ENCODE measurements around the gene SRD5A3.
A peak's percentile ranks its signal among the peaks of the same experiment; 100 is the strongest.

The SRD5A3 gene

DNA sequence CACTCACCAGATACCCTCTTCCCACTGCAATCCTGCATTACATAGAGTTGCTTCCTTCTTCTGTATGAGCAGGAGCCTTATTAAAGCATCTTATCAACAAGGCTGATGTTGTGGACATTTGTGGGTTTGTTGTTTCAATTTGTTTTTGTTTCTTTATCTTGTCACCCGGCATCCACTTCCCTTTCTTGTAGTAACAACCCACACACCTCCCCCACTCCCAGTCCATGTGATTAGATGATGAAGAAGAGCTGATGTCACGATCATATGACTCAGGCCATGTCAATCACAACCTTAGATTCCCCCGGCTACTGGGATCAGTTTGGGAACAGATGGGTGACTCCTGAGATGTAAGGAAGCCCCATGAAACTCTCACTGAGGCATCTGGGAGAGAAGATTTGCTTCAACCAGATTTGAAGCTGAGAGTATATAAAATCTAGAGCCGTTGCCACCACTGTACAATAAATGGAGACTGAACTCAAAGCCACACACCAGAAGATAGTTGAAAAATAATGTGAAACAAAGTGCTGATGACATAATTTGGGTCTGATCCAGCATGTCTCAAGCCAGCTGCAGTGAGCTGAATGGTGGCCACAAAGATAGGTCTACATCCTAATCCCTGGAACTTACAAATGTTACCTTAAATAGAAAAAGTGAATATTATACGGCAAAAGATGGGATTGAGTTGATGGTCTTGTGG, 34.1 kb upstream of the SRD5A3 start:
- H3K4me1 Mint-ChIP-seq = peaks cover 23% of the 10 kb centered on the region
- H3K27ac Mint-ChIP-seq = no peak overlapping the region
- DNase-seq = no peak
- H3K27me3 Mint-ChIP-seq (ENCODE audit: low read depth, poor library complexity) = no peaks in the 10 kb centered on the region
- H3K9me3 Mint-ChIP-seq = peaks cover 17% of the 10 kb centered on the region
- TF ChIP-seq, protein P1, sequence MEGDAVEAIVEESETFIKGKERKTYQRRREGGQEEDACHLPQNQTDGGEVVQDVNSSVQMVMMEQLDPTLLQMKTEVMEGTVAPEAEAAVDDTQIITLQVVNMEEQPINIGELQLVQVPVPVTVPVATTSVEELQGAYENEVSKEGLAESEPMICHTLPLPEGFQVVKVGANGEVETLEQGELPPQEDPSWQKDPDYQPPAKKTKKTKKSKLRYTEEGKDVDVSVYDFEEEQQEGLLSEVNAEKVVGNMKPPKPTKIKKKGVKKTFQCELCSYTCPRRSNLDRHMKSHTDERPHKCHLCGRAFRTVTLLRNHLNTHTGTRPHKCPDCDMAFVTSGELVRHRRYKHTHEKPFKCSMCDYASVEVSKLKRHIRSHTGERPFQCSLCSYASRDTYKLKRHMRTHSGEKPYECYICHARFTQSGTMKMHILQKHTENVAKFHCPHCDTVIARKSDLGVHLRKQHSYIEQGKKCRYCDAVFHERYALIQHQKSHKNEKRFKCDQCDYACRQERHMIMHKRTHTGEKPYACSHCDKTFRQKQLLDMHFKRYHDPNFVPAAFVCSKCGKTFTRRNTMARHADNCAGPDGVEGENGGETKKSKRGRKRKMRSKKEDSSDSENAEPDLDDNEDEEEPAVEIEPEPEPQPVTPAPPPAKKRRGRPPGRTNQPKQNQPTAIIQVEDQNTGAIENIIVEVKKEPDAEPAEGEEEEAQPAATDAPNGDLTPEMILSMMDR (IDR thresholded peaks at IDR 0.05) = no peak
- H3K4me3 Mint-ChIP-seq = no peak overlapping the region
- no peaks in the 10 kb centered on the region for H3K36me3 Mint-ChIP-seq (ENCODE audit: low read depth)

DNA sequence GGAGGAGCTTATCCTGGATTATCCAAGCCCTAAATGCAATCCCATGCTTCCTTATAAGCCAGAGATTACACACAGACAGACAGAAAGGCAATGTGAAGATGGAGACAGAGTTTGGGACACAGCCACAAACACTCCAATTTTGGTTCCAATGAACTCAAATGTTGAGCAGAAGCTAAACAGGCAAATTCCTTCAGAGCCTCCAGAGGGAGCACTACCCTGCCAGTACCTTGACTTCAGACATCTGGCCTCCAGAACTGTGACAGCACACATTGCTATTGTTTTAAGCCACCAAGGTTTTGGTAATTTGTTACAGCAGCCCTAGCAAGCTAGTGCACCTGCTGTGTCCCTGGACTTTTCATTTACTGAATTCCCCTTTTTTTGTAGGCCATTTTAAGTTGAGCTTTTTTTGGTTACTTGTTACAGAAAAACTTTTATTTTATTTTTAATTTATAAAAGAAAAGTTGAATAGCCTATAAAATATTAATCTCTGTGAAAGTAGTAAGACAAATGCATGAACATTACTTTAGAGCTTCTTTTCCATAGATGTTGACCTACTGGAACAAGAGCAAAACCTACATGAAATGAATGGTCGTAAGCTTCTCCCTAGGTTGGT, 33.4 kb upstream of the SRD5A3 start:
- TF ChIP-seq, protein P1 (IDR thresholded peaks at IDR 0.05) = peak; percentile 11
- Mint-ChIP-seq H3K4me3 (no peak overlapping the region), H3K36me3 (ENCODE audit: low read depth) (no peaks in the 10 kb centered on the region), H3K9me3 (peaks cover 17% of the 10 kb centered on the region), H3K27ac (no peak overlapping the region), H3K27me3 (ENCODE audit: low read depth, poor library complexity) (no peaks in the 10 kb centered on the region), H3K4me1 (peaks cover 23% of the 10 kb centered on the region)
- peak; percentile 5 for DNase-seq

DNA sequence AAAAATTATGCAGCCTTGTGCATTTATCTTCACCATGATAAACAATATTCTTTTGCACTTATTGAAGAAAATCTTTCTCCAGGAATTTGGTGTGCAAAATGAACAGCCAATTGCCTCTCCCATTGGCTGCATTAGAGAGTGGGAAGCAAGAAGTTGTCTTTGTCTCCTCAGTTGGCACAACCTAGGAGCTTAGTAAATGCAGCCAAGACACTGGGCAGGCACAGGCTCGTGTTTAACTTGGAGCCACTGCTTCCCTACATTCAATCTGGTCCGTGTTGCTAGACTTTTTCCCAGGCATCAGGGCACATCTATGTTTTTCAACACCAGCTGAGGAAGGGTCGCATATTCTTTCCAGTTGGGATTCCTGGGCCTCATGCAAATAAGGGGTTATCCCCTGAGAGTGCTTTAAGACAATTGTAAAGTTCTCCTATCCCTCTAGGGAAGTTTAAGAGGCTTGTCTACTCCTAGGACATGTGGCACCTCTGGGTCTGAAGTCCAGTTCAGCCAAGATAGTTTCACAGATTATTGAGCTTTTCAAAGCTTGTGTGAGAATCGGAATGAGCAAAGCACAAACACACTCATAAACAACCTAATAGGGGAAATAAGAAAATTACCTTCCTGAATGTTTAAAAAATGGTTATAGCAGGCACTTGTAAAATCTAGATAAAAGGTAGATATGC, 31.8 kb upstream of the SRD5A3 start:
- H3K27me3 Mint-ChIP-seq (ENCODE audit: low read depth, poor library complexity) = peaks cover 2% of the 10 kb centered on the region
- no peak overlapping the region for H3K4me3 Mint-ChIP-seq
- peaks cover 17% of the 10 kb centered on the region for H3K9me3 Mint-ChIP-seq
- no peak for DNase-seq
- no peaks in the 10 kb centered on the region for H3K36me3 Mint-ChIP-seq (ENCODE audit: low read depth)
- no peak overlapping the region for H3K27ac Mint-ChIP-seq
- H3K4me1 Mint-ChIP-seq = peaks cover 23% of the 10 kb centered on the region
- TF ChIP-seq, protein P1 (IDR thresholded peaks at IDR 0.05) = no peak

DNA sequence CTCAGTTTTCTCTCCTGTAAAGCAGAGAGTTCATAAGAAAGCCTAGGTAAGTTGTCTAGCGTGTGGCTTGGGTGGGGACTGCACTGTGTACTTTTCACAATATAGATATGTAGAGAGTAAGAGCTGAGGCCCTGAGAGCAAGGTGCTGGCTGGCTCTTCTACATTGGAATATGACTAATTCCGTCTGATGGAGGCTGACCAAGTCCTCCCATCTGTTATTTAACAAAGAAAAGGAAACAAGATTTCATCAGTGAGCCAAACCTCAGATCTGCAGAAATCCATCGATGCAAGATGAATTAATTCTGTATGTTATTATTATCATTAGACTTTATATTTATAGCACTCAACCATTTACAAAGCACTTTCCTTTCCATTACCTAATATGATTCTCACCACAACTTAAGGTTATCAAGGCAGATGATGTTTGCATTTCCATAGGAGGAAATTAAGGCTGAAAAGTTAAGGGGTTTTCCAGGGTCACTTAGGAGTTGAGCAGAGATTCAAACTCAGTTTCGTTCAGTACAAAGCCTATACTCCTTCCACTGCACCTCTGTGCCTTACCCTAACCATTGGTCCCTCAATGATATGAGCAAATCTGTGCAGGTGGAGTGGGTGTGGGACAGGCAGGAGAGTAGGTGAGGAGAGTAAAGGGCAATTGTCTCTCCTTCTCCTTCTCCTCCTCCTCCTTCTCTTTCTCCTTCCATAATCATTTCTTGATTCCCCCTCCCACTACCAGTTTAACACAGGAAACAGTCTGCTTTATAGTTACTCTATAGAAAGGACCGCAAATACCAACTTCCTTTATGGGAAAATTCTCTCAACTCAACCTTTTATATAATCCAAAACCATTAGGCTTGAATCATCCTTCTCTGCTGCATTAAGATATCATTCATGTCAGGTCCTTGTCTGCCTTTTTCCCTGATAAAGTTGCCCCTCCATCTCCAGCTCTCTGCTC, 27.6 kb upstream of the SRD5A3 start:
- H3K27me3 Mint-ChIP-seq (ENCODE audit: low read depth, poor library complexity) = peaks cover 3% of the 10 kb centered on the region
- H3K4me1 Mint-ChIP-seq = peaks cover 4% of the 10 kb centered on the region
- H3K9me3 Mint-ChIP-seq = peaks cover 4% of the 10 kb centered on the region
- no peaks in the 10 kb centered on the region for H3K36me3 Mint-ChIP-seq (ENCODE audit: low read depth)
- no peak for DNase-seq
- H3K27ac Mint-ChIP-seq = no peak overlapping the region
- H3K4me3 Mint-ChIP-seq = no peak overlapping the region
- TF ChIP-seq, protein P1 (IDR thresholded peaks at IDR 0.05) = no peak

DNA sequence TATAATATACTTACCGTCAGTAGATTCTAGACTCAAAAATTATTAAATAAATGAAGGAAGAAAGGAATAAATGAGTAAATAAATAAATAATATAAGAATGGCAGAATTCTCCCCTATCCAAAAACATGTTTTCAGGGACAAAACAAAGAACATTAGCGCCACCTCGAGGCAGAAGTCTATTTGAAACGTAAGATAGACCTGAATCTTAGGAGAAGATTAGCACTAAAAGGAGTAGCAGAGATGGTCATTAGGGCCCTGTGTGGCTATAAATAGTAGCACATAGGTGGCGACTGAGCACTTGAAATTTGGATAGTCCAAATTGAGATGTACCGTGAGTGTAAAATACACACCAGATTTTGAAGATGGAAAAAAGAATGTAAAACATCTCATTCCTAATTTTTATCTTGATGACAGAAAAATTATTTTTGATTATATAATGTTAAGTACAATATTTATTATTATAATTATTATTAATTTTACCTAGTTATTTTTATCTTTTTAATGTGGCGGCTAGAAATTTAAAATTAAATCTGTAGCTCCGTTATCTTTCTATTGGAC, 24.3 kb upstream of the SRD5A3 start:
- TF ChIP-seq, protein P1 (IDR thresholded peaks at IDR 0.05) = peak; percentile 78
- DNase-seq = peak; percentile 82
- H3K9me3 Mint-ChIP-seq = peaks cover under 1% of the 10 kb centered on the region
- peaks cover 4% of the 10 kb centered on the region for H3K4me1 Mint-ChIP-seq
- H3K4me3 Mint-ChIP-seq = no peak overlapping the region
- H3K27me3 Mint-ChIP-seq (ENCODE audit: low read depth, poor library complexity) = peaks cover 6% of the 10 kb centered on the region
- H3K27ac Mint-ChIP-seq = no peak overlapping the region
- no peaks in the 10 kb centered on the region for H3K36me3 Mint-ChIP-seq (ENCODE audit: low read depth)

All from nephron progenitor cell (in vitro differentiated cells).